NCI-H1930 (cell line): Measurements from ENCODE around the gene STAG1.
"Not testable (repeated sequence)": the region's sequence is repeated elsewhere in the genome, so short reads cannot be mapped to it uniquely, and the experiment has no call there.

Experiments used
- DNase-seq, 2 experiments: peaks; one replicate each; lab custom pipeline; 2025; lab: John Stamatoyannopoulos, UW

The STAG1 gene

GRCh38 chr3:136645915-136646314 is 106.3 kb downstream of the STAG1 start:
- DNase-seq = no peak

DNA sequence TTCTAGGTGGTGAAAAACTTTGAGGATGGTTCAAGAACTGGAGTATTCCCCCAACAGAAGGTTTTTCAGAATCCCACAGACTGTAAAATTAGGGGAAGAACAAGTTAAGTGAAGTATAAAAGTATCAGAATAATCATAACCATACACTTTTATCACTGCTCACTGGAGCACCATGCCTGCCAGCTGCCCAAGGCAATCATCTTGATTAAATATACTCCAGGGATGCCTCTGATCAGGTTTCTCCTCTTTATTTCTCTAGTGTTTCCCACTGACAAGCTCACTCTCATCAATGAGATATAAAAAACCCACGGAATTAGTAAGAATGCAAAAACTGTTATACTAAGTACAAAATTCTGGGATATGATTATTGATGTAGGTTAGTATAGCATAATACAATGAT is 108.0 kb downstream of the STAG1 start:
- no peak for DNase-seq

- DNase-seq = not testable (repeated sequence)
Measured at GRCh38 chr3:136643380-136643779, 108.8 kb downstream of the STAG1 start.

GRCh38 chr3:136642711-136643110 is 109.5 kb downstream of the STAG1 start:
- no peak for DNase-seq

DNA sequence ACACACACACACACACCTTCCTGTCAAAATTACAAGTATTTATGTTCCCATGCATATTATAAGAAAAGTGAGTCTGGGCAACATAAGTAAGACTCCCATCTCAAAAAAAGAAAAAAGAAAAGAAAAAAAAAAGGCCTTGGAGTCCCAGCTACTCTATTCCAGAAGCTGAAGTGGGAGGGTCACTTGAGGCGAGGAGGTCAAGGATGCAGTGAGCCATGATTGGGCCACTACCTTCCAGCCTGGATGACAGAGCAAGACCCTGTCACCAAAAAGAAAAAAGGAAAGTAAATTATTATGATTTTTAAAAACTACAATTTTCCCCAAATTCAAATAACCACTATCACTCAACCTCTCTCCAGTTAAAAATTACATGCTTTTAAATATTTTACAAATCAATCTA is 113.1 kb downstream of the STAG1 start:
- no peak for DNase-seq

- no peak for DNase-seq
Measured at GRCh38 chr3:136637176-136637575, 115.0 kb downstream of the STAG1 start.

DNA sequence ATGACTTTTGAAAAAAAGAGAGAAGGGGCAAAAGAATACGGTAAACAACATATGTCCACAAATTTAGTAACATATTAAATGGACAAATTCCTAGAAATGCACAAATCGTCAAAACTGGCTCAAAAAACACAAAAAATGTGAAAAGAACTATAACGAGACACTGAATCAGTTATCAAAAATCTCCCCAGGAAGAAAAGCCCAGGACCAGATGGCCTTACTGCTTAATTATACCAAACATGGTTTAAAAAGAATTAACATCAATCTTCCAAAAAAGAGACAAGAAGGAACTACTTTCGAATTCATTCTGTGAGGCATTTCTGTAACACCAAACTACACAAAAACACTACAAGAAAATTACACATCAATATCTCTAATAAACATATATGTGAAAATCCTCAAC is 117.4 kb downstream of the STAG1 start:
- DNase-seq = no peak

GRCh38 chr3:136632625-136633081 is 119.5 kb downstream of the STAG1 start:
- no peak for DNase-seq

DNA sequence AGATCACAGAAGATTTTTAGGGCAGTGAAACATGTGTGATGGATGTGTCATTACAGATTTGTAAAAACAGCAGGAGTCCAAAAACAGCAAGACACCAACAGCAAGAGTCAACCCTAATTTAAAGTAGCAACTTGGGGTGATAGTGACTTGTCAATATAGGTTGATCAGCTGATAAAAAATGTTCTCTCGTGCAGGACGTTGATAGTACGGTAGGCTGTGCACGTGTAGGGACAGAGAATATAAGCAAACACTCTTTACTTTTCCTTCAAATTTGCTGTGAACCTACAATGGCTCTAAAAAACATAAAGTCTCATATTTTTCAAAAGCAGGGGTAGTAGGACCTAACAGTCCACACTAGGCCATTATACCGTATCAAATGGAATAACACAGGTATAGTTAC is 120.8 kb downstream of the STAG1 start:
- DNase-seq = no peak

DNA sequence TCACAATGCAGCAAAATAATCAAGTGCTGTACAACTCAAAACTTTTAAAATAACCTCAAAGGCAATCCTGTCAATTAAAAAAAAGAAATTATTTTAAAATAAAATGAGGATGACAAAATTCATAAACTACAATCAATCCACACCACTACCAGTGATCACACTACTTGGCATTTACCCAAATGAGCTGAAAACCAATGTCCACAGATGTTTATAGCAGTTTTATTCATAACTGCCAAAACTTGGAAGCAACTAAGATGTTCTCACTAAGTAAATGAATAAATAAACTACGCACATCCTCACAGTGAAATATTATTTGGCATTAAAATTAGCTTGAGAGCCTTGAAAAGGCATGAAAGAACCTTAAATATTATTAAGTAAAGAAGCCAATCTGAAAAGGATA is 121.3 kb downstream of the STAG1 start:
- DNase-seq = no peak

DNA sequence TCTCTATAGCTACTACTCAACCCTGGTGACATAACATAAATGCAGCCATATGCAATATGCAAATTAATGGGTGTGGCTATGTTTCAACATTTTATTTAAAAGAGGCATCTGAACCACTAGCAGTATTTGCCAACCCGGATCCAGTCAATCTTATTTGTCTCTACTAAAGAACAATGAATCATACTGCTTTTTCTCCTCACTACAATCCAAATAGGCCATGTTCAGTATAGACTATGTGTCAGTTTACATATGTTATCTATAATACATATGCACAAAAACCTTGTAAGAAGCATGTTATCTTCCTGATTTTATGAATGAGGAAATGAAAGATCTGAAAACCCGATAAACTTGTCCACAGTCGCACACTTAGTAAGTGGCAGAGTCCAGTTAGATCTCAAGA is 125.7 kb downstream of the STAG1 start:
- DNase-seq = no peak

- DNase-seq = no peak
Measured at GRCh38 chr3:136624894-136625815, 127.0 kb downstream of the STAG1 start.

DNA sequence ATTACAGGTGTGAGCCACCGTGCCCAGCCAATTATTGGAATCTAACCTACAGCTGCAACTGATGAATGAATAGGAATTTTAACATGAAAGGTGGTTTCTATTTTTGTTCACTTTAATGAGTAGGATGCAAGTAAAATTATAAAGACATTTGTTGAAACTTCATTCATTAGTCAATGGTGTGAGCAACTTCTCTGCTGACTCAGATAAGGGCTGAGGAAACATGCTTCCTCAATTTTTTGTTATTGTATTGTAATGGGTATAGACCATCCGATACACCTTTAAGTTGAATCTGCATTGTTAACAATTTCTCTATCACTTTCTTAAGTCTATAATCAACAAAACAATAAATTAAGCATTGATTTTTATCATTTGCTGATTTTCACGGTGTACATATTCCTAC is 127.8 kb downstream of the STAG1 start:
- DNase-seq = no peak

DNA sequence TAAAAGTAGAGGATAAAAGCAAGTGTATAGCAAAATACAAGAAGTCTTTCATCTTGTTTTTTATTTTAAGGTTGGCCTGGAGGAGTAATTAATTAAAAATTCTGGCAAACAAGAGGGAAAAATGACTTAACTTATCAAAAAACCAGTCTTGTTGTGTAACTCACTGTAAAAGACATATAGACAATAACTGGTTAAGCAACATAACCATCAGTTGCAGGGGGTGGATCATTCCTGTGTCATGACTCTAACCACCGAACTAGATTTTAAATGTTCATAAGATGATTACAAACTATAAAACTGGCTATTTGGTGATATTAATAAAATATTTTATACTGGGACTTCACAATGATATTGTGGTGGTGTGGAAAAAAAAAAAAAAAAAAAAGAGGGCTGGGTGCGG is 130.6 kb downstream of the STAG1 start:
- no peak for DNase-seq

DNA sequence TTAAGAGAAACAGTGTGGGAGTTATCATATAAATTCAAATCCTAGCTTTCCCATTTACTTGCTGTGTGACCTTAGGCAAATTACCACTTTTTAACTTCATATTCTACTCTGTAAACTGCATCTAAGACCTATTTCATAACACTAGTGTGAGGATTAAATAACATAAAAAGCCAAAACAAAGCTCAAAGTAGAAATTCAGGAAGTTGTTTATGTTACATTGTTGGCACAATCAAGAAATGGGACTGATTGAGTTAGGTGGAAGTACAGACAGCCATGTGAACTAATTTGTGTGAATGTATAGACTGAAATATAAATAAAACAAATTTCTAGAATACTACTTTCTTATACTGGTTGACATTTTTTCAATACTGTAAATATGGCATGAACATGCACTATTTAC is 131.7 kb downstream of the STAG1 start:
- DNase-seq = no peak

- not testable (repeated sequence) for DNase-seq
Measured at GRCh38 chr3:136617969-136618525, 134.1 kb downstream of the STAG1 start.

- no peak for DNase-seq
Measured at GRCh38 chr3:136617198-136617597, 135.0 kb downstream of the STAG1 start.

GRCh38 chr3:136612512-136612911 is 139.7 kb downstream of the STAG1 start:
- no peak for DNase-seq

- no peak for DNase-seq
Measured at GRCh38 chr3:136606990-136607389, 145.2 kb downstream of the STAG1 start.

- not testable (repeated sequence) for DNase-seq
Measured at GRCh38 chr3:136606216-136606615, 146.0 kb downstream of the STAG1 start.

DNA sequence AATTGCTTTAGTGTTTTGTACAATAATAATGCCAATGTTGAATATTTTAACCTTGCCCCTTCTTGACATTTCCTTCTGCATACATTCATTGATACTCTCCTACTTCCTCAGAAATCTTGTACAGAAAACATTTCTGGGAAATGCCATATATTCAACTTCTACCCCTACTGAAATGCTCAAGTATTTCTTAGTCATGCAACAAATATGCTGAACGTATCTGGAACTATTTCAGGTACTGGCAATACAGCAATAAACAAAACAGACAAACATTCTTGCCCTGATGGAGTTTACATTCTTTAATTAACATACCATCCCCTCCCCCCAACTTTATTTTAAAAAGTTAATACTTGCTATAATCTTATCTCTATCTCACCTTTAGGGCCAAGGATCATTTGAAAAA is 147.2 kb downstream of the STAG1 start:
- DNase-seq = no peak

- no peak for DNase-seq
Measured at GRCh38 chr3:136602818-136603217, 149.4 kb downstream of the STAG1 start.

DNA sequence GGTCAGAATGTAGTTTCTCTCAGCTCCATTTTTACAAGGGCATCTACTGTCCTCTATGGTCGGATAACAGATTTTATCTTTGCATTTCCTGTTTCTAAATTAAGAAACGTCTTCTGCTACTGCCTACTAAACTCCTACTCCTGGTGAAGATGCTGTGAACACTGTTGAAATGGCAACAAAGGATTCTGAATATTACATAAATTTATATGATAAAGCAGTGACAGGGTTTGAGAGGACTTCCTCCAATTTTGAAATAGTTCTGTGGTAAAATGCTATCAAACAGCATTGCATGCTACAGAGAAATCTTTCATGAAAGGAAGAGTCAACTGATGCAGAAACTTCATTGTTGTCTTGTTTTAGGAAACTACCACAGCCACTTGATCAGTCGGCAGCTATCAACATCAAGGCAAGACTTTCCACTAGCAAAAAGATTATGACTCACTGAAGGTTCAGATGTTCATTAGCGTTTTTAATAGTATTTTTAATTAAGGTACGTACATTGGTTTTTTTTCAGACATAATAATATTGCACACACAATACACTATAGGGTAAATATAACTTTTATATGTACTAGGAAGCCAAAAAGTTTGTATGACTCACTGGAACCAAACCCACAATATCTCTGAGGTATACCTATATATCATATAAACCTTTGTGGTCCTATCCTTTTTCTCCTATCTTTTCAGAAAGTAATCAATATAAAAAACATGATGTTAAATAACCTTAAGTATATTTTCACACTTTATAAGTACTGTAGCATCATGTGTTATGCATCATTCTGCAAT is 156.1 kb downstream of the STAG1 start:
- no peak for DNase-seq
